Ascending aorta (tissue), 2 donors: ENCODE measurements around the gene C15orf39. TPM values are rescaled to one million over a fixed set of nuclear protein-coding genes. Genes with fewer than 3 reads are reported as not detected.

Experiments used
- DNase-seq, 2 donors: peaks; one replicate each; pipeline ENCODE4 v3.0.0-alpha.2; 2019; ENCODE audit warnings: low spot score in 2 of 2
- H3K27ac ChIP-seq, 2 donors: fragments of 200-600 bp; sonication (generic); one replicate each; pipeline ENCODE4 v1.5.1; 2016 to 2017; ENCODE audit warnings: mild to moderate bottlenecking in 1 of 2
- H3K27me3 ChIP-seq: fragments of 200-600 bp; sonication (generic); one replicate; pipeline ENCODE4 v1.5.1; 2017
- H3K36me3 ChIP-seq, 2 donors: fragments of 200-600 bp; sonication (generic); one replicate each; pipeline ENCODE4 v1.5.1; 2016
- H3K4me1 ChIP-seq, 2 donors: fragments of 200-600 bp; sonication (generic); one replicate each; pipeline ENCODE4 v1.5.1; 2016 to 2017; ENCODE audit warnings: mild to moderate bottlenecking in 1 of 2
- H3K4me3 ChIP-seq, 2 donors: fragments of 200-600 bp; sonication (generic); one replicate each; pipeline ENCODE4 v1.5.1; 2016 to 2017; ENCODE audit warnings: mild to moderate bottlenecking in 1 of 2
- H3K9me3 ChIP-seq, 2 donors: fragments of 200-600 bp; sonication (generic); one replicate each; pipeline ENCODE4 v1.5.1; 2016
- intact Hi-C: fragments of 100-400 bp; cut with DNase I; formaldehyde crosslinking; loops from one replicate; pipeline ENCODE4 v1.15.1; 2023
- total RNA-seq: library from RNA; depleted of rRNA; stranded (reverse); fragments of >200 nt; gene quantifications from one replicate; pipeline ENCODE4 v1.1.0, GENCODE V29; 2016
- TF ChIP-seq, protein P1 (sequence below), 3 experiments: fragments of 200-600 bp in 2 of 3; fragments of 450-650 bp in 1 of 3; sonication (generic) in 2 of 3; IDR thresholded peaks; one replicate each; pipeline ENCODE4 v1.5.1; 2016 to 2019; ENCODE audit warnings: antibody characterized with exemption in 3 of 3, mild to moderate bottlenecking in 1 of 3, moderate library complexity in 1 of 3

C15orf39 gene
- total RNA-seq, 1 donor from 2014 or later = 30.8 TPM

- peak overlapping the region; percentile 96 to 98 for H3K27ac ChIP-seq
- intact Hi-C loops = loop anchor here (1.0 to 10.0 kb wide), 4 partner anchors 52 to 250 kb away; partner anchors contain the start of gene SIN3A
- TF ChIP-seq, protein P1, sequence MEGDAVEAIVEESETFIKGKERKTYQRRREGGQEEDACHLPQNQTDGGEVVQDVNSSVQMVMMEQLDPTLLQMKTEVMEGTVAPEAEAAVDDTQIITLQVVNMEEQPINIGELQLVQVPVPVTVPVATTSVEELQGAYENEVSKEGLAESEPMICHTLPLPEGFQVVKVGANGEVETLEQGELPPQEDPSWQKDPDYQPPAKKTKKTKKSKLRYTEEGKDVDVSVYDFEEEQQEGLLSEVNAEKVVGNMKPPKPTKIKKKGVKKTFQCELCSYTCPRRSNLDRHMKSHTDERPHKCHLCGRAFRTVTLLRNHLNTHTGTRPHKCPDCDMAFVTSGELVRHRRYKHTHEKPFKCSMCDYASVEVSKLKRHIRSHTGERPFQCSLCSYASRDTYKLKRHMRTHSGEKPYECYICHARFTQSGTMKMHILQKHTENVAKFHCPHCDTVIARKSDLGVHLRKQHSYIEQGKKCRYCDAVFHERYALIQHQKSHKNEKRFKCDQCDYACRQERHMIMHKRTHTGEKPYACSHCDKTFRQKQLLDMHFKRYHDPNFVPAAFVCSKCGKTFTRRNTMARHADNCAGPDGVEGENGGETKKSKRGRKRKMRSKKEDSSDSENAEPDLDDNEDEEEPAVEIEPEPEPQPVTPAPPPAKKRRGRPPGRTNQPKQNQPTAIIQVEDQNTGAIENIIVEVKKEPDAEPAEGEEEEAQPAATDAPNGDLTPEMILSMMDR (IDR thresholded peaks at IDR 0.05) = peak; percentile 95 to 98 (median 96)
- H3K9me3 ChIP-seq = no peaks in the 10 kb centered on the region
- peak; percentile 71 to 96 for DNase-seq
- H3K4me3 ChIP-seq = peak overlapping the region; percentile 87 to 96
- H3K27me3 ChIP-seq = no peaks in the 10 kb centered on the region
- peaks cover 30 to 49% of the 10 kb centered on the region in 2 donors for H3K4me1 ChIP-seq
- peaks cover 36 to 37% of the 10 kb centered on the region in 2 donors for H3K36me3 ChIP-seq
Observed at GRCh38 chr15:75204340-75205063, 2.8 kb downstream of the C15orf39 start.

- H3K4me1 ChIP-seq = peaks cover 30 to 49% of the 10 kb centered on the region in 2 donors
- H3K9me3 ChIP-seq = no peaks in the 10 kb centered on the region
- peak overlapping the region in 1 of 2 donors; percentile 98 for H3K27ac ChIP-seq
- H3K27me3 ChIP-seq = no peaks in the 10 kb centered on the region
- no peak for DNase-seq
- TF ChIP-seq, protein P1 (IDR thresholded peaks at IDR 0.05) = no peak
- no peak overlapping the region for H3K4me3 ChIP-seq
- peaks cover 41% of the 10 kb centered on the region in 2 donors for H3K36me3 ChIP-seq
- intact Hi-C loops = loop anchor here (10.0 kb wide), 1 partner anchor 250 kb away; the partner anchor contains the start of gene SIN3A
Observed at GRCh38 chr15:75205064-75205395, 3.3 kb downstream of the C15orf39 start.

DNA sequence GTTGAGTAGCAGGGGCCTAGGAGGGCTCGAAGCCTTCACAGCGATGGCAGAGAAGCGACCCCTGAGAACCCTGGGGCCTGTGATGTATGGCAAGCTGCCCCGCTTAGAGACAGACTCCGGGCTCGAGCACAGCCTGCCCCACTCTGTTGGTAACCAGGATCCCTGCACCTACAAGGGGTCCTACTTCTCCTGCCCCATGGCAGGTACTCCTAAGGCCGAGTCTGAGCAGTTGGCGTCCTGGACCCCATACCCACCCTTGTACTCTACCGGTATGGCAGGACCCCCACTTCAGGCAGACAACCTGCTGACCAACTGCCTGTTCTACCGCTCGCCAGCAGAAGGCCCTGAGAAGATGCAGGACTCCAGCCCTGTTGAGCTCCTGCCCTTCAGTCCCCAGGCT is 4.3 kb downstream of the C15orf39 start:
- Histone ChIP-seq H3K4me1 (peaks cover 28 to 42% of the 10 kb centered on the region in 2 donors), H3K27ac (no peak overlapping the region), H3K9me3 (no peaks in the 10 kb centered on the region), H3K4me3 (no peak overlapping the region), H3K36me3 (peaks cover 49 to 51% of the 10 kb centered on the region in 2 donors), H3K27me3 (no peaks in the 10 kb centered on the region)
- intact Hi-C loops = loop anchor here (10.0 kb wide), 1 partner anchor 249 kb away; the partner anchor contains the start of gene SIN3A
- DNase-seq = no peak
- TF ChIP-seq, protein P1 (IDR thresholded peaks at IDR 0.05) = no peak

- Histone ChIP-seq H3K27ac (no peak overlapping the region), H3K9me3 (no peaks in the 10 kb centered on the region), H3K4me3 (no peak overlapping the region), H3K27me3 (no peaks in the 10 kb centered on the region), H3K4me1 (peaks cover 25 to 38% of the 10 kb centered on the region in 2 donors), H3K36me3 (peaks cover 59 to 61% of the 10 kb centered on the region in 2 donors)
- no peak for DNase-seq
- intact Hi-C loops = loop anchor here (10.0 kb wide), 1 partner anchor 248 kb away; the partner anchor contains the start of gene SIN3A
- TF ChIP-seq, protein P1 (IDR thresholded peaks at IDR 0.05) = no peak
Observed at GRCh38 chr15:75206803-75207617, 5.3 kb downstream of the C15orf39 start.

DNA sequence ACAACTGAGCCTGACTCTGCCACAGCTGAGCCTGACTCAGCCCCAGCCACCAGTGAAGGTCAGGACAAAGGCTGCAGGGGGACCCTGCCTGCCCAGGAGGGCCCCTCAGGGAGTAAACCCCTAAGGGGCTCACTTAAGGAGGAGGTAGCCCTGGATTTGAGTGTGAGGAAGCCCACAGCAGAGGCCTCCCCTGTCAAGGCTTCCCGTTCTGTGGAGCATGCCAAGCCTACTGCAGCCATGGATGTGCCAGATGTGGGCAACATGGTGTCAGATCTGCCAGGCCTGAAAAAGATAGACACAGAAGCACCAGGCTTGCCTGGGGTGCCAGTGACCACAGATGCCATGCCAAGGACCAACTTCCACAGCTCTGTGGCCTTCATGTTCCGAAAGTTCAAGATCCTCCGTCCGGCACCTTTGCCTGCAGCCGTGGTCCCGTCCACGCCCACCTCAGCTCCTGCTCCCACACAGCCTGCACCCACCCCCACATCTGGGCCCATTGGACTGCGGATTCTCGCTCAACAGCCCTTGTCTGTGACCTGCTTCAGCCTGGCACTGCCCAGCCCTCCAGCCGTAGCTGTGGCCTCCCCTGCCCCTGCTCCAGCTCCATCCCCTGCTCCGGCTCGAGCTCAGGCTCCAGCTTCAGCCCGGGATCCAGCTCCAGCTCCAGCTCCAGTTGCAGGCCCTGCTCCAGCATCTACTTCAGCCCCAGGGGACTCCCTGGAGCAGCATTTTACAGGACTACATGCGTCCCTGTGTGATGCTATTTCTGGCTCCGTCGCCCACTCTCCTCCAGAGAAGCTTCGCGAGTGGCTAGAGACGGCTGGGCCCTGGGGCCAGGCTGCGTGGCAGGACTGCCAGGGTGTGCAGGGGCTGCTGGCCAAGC is 6.2 kb downstream of the C15orf39 start:
- Histone ChIP-seq H3K36me3 (peaks cover 67 to 70% of the 10 kb centered on the region in 2 donors), H3K27me3 (no peaks in the 10 kb centered on the region), H3K4me3 (peak overlapping the region in 1 of 2 donors; percentile 9), H3K27ac (no peak overlapping the region), H3K9me3 (no peaks in the 10 kb centered on the region), H3K4me1 (peaks cover 25 to 38% of the 10 kb centered on the region in 2 donors)
- TF ChIP-seq, protein P1 (IDR thresholded peaks at IDR 0.05) = no peak
- DNase-seq = no peak
- intact Hi-C loops = loop anchor here (10.0 kb wide), 1 partner anchor 247 kb away; the partner anchor contains the start of gene SIN3A
